Ishikawa (cell line): Measurements from ENCODE around the gene RGS16.

Experiments
- CEBPB ChIP-seq: IDR thresholded peaks from 2 replicates; pipeline ENCODE4 v1.6.1; 2012
- CREB1 ChIP-seq: IDR thresholded peaks from 2 replicates; pipeline ENCODE4 v1.6.1; 2012; ENCODE audit warnings: low read depth
- EP300 ChIP-seq: IDR thresholded peaks from 2 replicates; pipeline ENCODE4 v1.6.1; 2012; ENCODE audit warnings: borderline replicate concordance
- NFIC ChIP-seq: IDR thresholded peaks from 2 replicates; pipeline ENCODE4 v1.6.1; 2012
- RAD21 ChIP-seq: IDR thresholded peaks from 2 replicates; pipeline ENCODE4 v1.6.1; 2012; ENCODE audit warnings: low read depth
- TAF1 ChIP-seq: IDR thresholded peaks from 2 replicates; pipeline ENCODE4 v1.6.1; 2012; ENCODE audit warnings: low read depth, mild to moderate bottlenecking
- YY1 ChIP-seq: IDR thresholded peaks from 2 replicates; pipeline ENCODE4 v1.6.1; 2012; ENCODE audit warnings: low read depth
- TF ChIP-seq, protein P1 (sequence below): IDR thresholded peaks from 2 replicates; pipeline ENCODE4 v1.6.1; 2012; ENCODE audit warnings: low read depth, mild to moderate bottlenecking
- TF ChIP-seq, protein P2 (sequence below): IDR thresholded peaks from 2 replicates; pipeline ENCODE4 v1.6.1; 2012

DNA sequence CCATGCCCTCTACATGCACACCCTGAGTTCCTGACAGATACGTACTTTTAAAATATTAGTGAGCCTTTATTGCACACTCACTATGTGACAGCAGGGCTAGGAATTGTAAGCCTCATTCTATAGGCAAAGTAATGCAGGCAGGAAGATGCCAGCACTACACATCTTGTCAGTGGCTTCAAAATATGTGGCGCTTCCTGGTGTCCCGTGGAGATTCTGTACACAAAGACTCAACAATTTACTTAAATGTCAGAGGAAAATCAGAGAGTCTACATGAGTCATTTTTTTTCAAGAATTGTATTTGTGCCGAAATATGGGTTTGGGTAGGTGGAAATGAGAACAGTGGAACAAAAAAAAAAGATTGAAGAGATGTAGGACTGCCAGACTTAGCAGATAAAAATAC lies 42.7 kb downstream of the RGS16 start:
- TF ChIP-seq RAD21 (no peak), CEBPB (no peak), CREB1 (no peak), YY1 (no peak), EP300 (no peak), TAF1 (no peak), NFIC (no peak)
- TF ChIP-seq, protein P1, sequence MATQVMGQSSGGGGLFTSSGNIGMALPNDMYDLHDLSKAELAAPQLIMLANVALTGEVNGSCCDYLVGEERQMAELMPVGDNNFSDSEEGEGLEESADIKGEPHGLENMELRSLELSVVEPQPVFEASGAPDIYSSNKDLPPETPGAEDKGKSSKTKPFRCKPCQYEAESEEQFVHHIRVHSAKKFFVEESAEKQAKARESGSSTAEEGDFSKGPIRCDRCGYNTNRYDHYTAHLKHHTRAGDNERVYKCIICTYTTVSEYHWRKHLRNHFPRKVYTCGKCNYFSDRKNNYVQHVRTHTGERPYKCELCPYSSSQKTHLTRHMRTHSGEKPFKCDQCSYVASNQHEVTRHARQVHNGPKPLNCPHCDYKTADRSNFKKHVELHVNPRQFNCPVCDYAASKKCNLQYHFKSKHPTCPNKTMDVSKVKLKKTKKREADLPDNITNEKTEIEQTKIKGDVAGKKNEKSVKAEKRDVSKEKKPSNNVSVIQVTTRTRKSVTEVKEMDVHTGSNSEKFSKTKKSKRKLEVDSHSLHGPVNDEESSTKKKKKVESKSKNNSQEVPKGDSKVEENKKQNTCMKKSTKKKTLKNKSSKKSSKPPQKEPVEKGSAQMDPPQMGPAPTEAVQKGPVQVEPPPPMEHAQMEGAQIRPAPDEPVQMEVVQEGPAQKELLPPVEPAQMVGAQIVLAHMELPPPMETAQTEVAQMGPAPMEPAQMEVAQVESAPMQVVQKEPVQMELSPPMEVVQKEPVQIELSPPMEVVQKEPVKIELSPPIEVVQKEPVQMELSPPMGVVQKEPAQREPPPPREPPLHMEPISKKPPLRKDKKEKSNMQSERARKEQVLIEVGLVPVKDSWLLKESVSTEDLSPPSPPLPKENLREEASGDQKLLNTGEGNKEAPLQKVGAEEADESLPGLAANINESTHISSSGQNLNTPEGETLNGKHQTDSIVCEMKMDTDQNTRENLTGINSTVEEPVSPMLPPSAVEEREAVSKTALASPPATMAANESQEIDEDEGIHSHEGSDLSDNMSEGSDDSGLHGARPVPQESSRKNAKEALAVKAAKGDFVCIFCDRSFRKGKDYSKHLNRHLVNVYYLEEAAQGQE = no peak
- TF ChIP-seq, protein P2, sequence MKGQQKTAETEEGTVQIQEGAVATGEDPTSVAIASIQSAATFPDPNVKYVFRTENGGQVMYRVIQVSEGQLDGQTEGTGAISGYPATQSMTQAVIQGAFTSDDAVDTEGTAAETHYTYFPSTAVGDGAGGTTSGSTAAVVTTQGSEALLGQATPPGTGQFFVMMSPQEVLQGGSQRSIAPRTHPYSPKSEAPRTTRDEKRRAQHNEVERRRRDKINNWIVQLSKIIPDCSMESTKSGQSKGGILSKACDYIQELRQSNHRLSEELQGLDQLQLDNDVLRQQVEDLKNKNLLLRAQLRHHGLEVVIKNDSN = no peak
